K562 treated with DMSO at 1 percent for 12 hours (cell line): Measurements from ENCODE around the gene FOXF1. TPM values are rescaled to one million over a fixed set of nuclear protein-coding genes. Genes with fewer than 3 reads are reported as not detected.

ENCODE experiments used
- total RNA-seq: library from RNA; unstranded; fragments of 300-600 nt; gene quantifications from 2 replicates; pipeline ENCODE4 v1.2.3, GENCODE V29; 2022; ENCODE audit not compliant: insufficient read depth

FOXF1 gene
- not detected in 2 replicates for total RNA-seq

DNA sequence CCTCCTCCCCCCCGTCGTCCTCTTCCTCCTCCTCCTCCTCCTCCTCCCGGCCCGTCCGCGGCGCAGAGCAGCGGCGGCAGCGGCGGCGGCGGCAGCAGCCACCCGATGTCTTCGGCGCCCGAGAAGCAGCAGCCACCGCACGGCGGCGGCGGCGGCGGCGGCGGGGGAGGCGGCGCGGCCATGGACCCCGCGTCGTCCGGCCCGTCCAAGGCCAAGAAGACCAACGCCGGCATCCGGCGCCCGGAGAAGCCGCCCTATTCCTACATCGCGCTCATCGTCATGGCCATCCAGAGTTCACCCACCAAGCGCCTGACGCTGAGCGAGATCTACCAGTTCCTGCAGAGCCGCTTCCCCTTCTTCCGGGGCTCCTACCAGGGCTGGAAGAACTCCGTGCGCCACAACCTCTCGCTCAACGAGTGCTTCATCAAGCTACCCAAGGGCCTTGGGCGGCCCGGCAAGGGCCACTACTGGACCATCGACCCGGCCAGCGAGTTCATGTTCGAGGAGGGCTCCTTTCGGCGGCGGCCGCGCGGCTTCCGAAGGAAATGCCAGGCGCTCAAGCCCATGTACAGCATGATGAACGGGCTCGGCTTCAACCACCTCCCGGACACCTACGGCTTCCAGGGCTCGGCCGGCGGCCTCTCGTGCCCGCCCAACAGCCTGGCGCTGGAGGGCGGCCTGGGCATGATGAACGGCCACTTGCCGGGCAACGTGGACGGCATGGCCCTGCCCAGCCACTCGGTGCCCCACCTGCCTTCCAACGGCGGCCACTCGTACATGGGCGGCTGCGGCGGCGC lies at the start of gene FOXF1:
FOXF1 (plus strand) TSS at position 63 of the 797 bp plus-strand sequence; CDS start at position 106, 43 bp downstream.

DNA sequence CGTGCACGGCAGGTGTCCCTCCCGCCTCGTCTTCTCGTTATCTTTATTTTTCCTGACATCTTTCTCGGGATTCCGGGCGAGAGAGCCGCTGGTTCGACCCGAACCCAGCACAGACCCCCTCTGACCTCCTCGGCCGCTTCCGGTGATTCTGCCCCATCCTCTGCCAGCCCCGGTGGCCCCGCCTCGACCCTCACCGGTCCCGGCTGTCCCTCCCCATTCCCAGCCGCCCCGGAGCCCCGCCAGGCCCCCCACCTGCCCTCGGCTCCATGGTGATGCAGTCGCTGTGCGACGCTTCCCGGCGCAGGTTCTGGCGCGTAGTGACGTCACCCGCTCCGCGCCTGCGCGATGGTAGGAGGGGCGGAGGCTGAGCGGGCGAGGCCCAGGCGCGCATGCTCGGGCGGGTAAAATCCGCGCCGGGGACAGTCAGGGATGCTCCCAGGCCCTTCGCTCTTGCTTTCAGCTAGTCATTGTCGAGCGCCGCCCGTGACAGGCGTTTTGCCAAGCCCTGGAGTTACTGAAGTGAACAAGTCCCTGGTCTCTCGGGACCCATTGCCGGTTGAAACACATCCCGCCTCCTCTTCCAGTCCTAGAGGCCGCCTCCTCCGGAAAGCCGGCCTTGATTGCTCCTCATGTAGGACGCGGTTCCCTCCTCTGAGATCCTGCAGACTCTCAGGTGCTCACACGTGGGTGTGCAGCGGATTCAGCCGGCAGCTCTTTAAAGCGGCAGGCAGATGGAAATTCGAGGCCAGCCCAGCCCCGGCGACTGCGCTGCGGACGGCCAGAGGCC lies 44.8 kb downstream of the FOXF1 start, which contains the start of gene MTHFSD:
MTHFSD (minus strand) TSS at position 319 of the 787 bp plus-strand sequence; CDS start at position 268, 51 bp downstream.

Other genes starting within 250 kb of the FOXF1 start
- gene MTHFSD, start 44.7 kb downstream of the FOXF1 start, total RNA-seq: 4.5 and 13.9 TPM in 2 replicates
- 0.75 and 0.91 TPM in 2 replicates for gene FOXC2, start 56.3 kb downstream of the FOXF1 start, total RNA-seq
- not detected in 2 replicates for gene FOXL1, start 68.0 kb downstream of the FOXF1 start, total RNA-seq